OCI-LY7 (cell line): ENCODE data around the gene ATP8B4. TPM values are rescaled to one million over a fixed set of nuclear protein-coding genes. Genes with fewer than 3 reads are reported as not detected.

Experiments used
- BruUV-seq: library from RNA; stranded (reverse); fragments of 400-500 nt; replicated peaks from 2 replicates; lab custom pipeline; 2021; lab: Mats Ljungman, UMichigan
- CTCF ChIA-PET: fragments of 300-600 bp; sonication (Branson Sonifier 250); formaldehyde crosslinking; loops from one replicate; lab custom pipeline; 2022; ENCODE audit warnings: antibody characterized with exemption; ENCODE audit not compliant: unreplicated experiment; lab: Charles Lee
- POLR2A ChIA-PET: fragments of 300-600 bp; sonication (Branson Sonifier 250); formaldehyde crosslinking; loops from one replicate; lab custom pipeline; 2022; ENCODE audit warnings: antibody characterized with exemption; lab: Charles Lee
- DNase-seq: peaks from one replicate; pipeline ENCODE4 v3.0.0-alpha.2; 2015; ENCODE audit warnings: low spot score
- H2AFZ ChIP-seq: fragments of 200-600 bp; sonication (generic), shearing (Covaris generic); 2 replicates; pipeline ENCODE4 v1.6.1; 2014; ENCODE audit warnings: mild to moderate bottlenecking, antibody characterized with exemption, low read length, moderate library complexity
- H3K27ac ChIP-seq: fragments of 200-600 bp; sonication (generic); 2 replicates; pipeline ENCODE4 v1.5.1; 2014; ENCODE audit warnings: mixed run types, low read depth, mild to moderate bottlenecking, moderate library complexity, low read length, inconsistent platforms; ENCODE audit not compliant: poor library complexity, severe bottlenecking
- H3K36me3 ChIP-seq: fragments of 200-600 bp; sonication (generic); 2 replicates; pipeline ENCODE4 v1.6.1; 2014; ENCODE audit warnings: mild to moderate bottlenecking, antibody characterized with exemption, low read length, moderate library complexity, mixed read lengths; ENCODE audit not compliant: insufficient read depth
- H3K4me1 ChIP-seq: fragments of 200-600 bp; sonication (generic); 2 replicates; pipeline ENCODE4 v1.5.1; 2014; ENCODE audit warnings: mild to moderate bottlenecking, low read length; ENCODE audit not compliant: insufficient read depth, poor library complexity, severe bottlenecking
- H3K4me2 ChIP-seq: fragments of 200-600 bp; sonication (generic); 2 replicates; pipeline ENCODE4 v1.6.1; 2014; ENCODE audit warnings: mild to moderate bottlenecking, low read length
- H3K4me3 ChIP-seq: fragments of 200-600 bp; sonication (generic); 2 replicates; pipeline ENCODE4 v1.5.1; 2014; ENCODE audit warnings: mild to moderate bottlenecking, low read depth, low read length; ENCODE audit not compliant: poor library complexity, severe bottlenecking
- H3K79me2 ChIP-seq: fragments of 200-600 bp; sonication (generic); 2 replicates; pipeline ENCODE4 v1.6.1; 2016; ENCODE audit warnings: low read depth, mild to moderate bottlenecking, low read length, moderate library complexity, mixed read lengths; ENCODE audit not compliant: insufficient read depth
- H3K9me2 ChIP-seq: fragments of 200-600 bp; sonication (generic); 2 replicates; pipeline ENCODE4 v1.6.1; 2016; ENCODE audit warnings: mild to moderate bottlenecking, low read length, mixed read lengths; ENCODE audit not compliant: insufficient read depth
- H3K9me3 ChIP-seq: fragments of 200-600 bp; sonication (generic); 2 replicates; pipeline ENCODE4 v1.6.1; 2014; ENCODE audit warnings: mild to moderate bottlenecking, mixed run types, low read length, mixed read lengths
- H4K20me1 ChIP-seq: fragments of 200-600 bp; sonication (generic); 2 replicates; pipeline ENCODE4 v1.6.1; 2014; ENCODE audit warnings: mild to moderate bottlenecking, antibody characterized with exemption, low read length, moderate library complexity, mixed read lengths; ENCODE audit not compliant: insufficient read depth
- EZH2phosphoT487 ChIP-seq: fragments of 200-600 bp; sonication (generic); IDR thresholded peaks from 2 replicates; pipeline ENCODE4 v1.6.1; 2018; ENCODE audit warnings: low read depth, borderline replicate concordance, mild to moderate bottlenecking, mixed run types, antibody characterized with exemption, low read length, moderate library complexity, mixed read lengths
- intact Hi-C: fragments of 100-400 bp; cut with micrococcal nuclease; formaldehyde crosslinking; loops from one replicate; pipeline ENCODE4 v1.10.0; 2022; ENCODE audit not compliant: unreplicated experiment
- total RNA-seq, 2 experiments: library from RNA; depleted of rRNA in 1 of 2; stranded (reverse); fragments of >200 nt in 1 of 2; shearing (Covaris generic) in 1 of 2; gene quantifications; 2 replicates each; pipeline ENCODE4 v1.2.3, GENCODE V29; 2014 to 2022
- TF ChIP-seq, protein P1 (sequence below): fragments of 200-600 bp; sonication (generic); conservative IDR thresholded peaks from 2 replicates; pipeline ENCODE4 v1.5.1; 2014; ENCODE audit warnings: mild to moderate bottlenecking, antibody characterized with exemption, low read length, moderate library complexity, mixed read lengths

ATP8B4 gene
- total RNA-seq, 2 experiments from 2014 or later = not detected

DNA sequence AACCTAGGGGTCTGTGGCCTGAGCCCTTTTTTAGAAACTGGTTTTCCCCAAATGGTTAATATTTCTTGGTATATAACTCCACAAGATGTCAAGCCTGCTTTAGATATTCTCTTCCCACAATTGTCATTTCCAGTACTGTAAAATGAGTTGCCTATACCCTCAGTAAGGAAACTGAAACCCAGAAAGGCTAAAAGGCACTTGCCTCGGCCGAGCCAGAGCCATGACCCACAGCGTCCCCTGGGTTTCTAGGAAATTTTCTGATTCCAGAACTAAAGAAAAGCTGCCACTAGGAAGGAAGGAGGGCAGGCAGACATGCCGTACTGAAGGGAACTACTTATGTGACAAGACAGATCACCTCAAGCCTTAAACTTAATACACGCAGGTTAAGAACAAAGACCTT lies 59.1 kb downstream of the ATP8B4 start:
- Histone ChIP-seq H3K9me3 (no peaks in the 10 kb centered on the region), H2AFZ (no peak overlapping the region), H3K4me1 (no peaks in the 10 kb centered on the region), H3K36me3 (no peaks in the 10 kb centered on the region), H3K79me2 (no peaks in the 10 kb centered on the region), H3K9me2 (no peaks in the 10 kb centered on the region), H3K27ac (no peak overlapping the region), H3K4me3 (no peak overlapping the region), H4K20me1 (no peaks in the 10 kb centered on the region), H3K4me2 (no peak overlapping the region)
- TF ChIP-seq, protein P1, sequence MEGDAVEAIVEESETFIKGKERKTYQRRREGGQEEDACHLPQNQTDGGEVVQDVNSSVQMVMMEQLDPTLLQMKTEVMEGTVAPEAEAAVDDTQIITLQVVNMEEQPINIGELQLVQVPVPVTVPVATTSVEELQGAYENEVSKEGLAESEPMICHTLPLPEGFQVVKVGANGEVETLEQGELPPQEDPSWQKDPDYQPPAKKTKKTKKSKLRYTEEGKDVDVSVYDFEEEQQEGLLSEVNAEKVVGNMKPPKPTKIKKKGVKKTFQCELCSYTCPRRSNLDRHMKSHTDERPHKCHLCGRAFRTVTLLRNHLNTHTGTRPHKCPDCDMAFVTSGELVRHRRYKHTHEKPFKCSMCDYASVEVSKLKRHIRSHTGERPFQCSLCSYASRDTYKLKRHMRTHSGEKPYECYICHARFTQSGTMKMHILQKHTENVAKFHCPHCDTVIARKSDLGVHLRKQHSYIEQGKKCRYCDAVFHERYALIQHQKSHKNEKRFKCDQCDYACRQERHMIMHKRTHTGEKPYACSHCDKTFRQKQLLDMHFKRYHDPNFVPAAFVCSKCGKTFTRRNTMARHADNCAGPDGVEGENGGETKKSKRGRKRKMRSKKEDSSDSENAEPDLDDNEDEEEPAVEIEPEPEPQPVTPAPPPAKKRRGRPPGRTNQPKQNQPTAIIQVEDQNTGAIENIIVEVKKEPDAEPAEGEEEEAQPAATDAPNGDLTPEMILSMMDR = no peak
- no peak for TF ChIP-seq EZH2phosphoT487
- BruUV-seq = no TSS peak
- CTCF ChIA-PET = no interaction called here
- no peak for DNase-seq
- POLR2A ChIA-PET = interaction anchor here (0.6 kb wide), 1 partner anchor 355 kb away, joined by 3 read pairs; no protein-coding TSS in a partner anchor
- intact Hi-C loops = no loop called here

- POLR2A ChIA-PET = no interaction called here
- H4K20me1 ChIP-seq = no peaks in the 10 kb centered on the region
- intact Hi-C loops = no loop called here
These were observed 59.7 kb downstream of the ATP8B4 start for GRCh38 chr15:50059203-50059772.

More at GRCh38 chr15:50059203-50059772, 59.7 kb downstream of the ATP8B4 start:
- CTCF ChIA-PET = no interaction called here
- Histone ChIP-seq H3K4me1 (no peaks in the 10 kb centered on the region), H3K36me3 (no peaks in the 10 kb centered on the region), H2AFZ (no peak overlapping the region), H3K9me3 (no peaks in the 10 kb centered on the region), H3K4me3 (no peak overlapping the region), H3K4me2 (no peak overlapping the region), H3K27ac (no peak overlapping the region), H3K9me2 (no peaks in the 10 kb centered on the region), H3K79me2 (no peaks in the 10 kb centered on the region)
- TF ChIP-seq, protein P1 = no peak
- no peak for TF ChIP-seq EZH2phosphoT487
- no TSS peak for BruUV-seq
- DNase-seq = no peak
